Ovary (tissue), 3 donors: ENCODE measurements around the gene GRIK4.

Experiments
- POLR2A ChIP-seq: fragments of 450-650 bp; IDR thresholded peaks from one replicate; pipeline ENCODE4 v1.6.1; 2017; ENCODE audit warnings: antibody characterized with exemption, mild to moderate bottlenecking, moderate library complexity
- TF ChIP-seq, protein P1 (sequence below), 3 donors: fragments of 450-650 bp in 2 of 3; fragments of 200-600 bp in 1 of 3; IDR thresholded peaks; one replicate each; pipeline versions ENCODE4 v1.5.1 to v1.8.0; 2016 to 2022; ENCODE audit warnings: antibody characterized with exemption in 3 of 3, mild to moderate bottlenecking in 1 of 3
- donor health status: DM: no; HTN: no; CAD: no.

DNA sequence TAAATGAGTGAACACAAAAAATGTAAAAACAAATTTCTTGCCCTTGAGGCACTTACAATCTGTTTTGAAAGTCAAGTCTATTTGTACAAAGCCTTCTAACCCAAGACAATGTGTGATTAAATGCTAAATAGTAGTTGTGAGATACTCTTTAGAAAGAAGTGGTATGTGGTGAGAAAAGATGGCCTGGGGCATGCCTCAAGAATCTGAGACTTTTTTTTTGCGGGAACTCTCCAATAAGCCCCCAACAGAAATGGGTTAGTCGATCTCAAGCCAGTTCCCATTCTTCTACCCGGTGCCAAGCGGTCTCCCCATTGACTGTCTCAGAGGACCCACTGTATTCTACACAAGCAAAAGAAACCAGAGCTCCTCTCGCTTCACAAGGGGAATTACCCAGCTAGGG lies 485.4 kb downstream of the GRIK4 start:
- TF ChIP-seq, protein P1, sequence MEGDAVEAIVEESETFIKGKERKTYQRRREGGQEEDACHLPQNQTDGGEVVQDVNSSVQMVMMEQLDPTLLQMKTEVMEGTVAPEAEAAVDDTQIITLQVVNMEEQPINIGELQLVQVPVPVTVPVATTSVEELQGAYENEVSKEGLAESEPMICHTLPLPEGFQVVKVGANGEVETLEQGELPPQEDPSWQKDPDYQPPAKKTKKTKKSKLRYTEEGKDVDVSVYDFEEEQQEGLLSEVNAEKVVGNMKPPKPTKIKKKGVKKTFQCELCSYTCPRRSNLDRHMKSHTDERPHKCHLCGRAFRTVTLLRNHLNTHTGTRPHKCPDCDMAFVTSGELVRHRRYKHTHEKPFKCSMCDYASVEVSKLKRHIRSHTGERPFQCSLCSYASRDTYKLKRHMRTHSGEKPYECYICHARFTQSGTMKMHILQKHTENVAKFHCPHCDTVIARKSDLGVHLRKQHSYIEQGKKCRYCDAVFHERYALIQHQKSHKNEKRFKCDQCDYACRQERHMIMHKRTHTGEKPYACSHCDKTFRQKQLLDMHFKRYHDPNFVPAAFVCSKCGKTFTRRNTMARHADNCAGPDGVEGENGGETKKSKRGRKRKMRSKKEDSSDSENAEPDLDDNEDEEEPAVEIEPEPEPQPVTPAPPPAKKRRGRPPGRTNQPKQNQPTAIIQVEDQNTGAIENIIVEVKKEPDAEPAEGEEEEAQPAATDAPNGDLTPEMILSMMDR (IDR thresholded peaks at IDR 0.05): no peak
- TF ChIP-seq POLR2A: no peak
